Measurements from ENCODE around the gene MS4A6E.

The MS4A6E gene

DNA sequence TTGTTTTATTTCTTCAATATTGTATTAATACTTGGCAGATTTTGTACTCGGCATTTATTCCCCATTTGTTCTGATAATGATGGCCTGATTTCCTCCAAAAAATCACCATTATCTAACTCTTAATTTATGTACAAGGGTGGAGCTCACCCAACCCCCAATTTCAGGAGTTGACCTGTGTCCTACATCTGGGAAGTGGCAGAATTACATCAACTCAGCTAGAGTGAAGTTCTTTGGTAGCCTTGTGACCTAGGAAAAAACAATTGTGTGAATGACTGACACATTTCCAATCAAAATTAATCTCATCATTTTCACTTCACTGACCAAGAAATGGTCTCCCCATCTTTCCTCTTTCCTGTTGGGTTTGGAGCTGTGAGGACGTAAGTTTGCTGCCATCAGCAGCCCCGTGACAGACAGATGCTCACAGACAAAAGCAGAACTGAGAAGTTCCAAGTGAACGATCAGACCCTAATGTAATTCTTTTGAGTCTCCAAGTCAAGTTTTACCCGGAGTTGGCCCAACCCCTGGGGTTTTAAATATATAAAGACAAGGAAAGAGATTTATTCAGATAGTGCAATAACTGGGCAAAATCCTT is 16.6 kb upstream of the MS4A6E start:
- H3K4me1 ChIP-seq: no peaks in the 10 kb centered on the region
- H3K27me3 ChIP-seq: no peaks in the 10 kb centered on the region
- intact Hi-C loops (cut with DNase I; ENCODE audit: low total_unique reads): no loop called here
- peak; percentile 65 to 73 for DNase-seq
- no peak overlapping the region for H3K4me3 ChIP-seq
- H3K36me3 ChIP-seq: no peaks in the 10 kb centered on the region
- H3K27ac ChIP-seq: no peak overlapping the region
- H3K9me3 ChIP-seq: no peaks in the 10 kb centered on the region
- TF ChIP-seq, protein P1, sequence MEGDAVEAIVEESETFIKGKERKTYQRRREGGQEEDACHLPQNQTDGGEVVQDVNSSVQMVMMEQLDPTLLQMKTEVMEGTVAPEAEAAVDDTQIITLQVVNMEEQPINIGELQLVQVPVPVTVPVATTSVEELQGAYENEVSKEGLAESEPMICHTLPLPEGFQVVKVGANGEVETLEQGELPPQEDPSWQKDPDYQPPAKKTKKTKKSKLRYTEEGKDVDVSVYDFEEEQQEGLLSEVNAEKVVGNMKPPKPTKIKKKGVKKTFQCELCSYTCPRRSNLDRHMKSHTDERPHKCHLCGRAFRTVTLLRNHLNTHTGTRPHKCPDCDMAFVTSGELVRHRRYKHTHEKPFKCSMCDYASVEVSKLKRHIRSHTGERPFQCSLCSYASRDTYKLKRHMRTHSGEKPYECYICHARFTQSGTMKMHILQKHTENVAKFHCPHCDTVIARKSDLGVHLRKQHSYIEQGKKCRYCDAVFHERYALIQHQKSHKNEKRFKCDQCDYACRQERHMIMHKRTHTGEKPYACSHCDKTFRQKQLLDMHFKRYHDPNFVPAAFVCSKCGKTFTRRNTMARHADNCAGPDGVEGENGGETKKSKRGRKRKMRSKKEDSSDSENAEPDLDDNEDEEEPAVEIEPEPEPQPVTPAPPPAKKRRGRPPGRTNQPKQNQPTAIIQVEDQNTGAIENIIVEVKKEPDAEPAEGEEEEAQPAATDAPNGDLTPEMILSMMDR (IDR thresholded peaks at IDR 0.05): no peak

DNA sequence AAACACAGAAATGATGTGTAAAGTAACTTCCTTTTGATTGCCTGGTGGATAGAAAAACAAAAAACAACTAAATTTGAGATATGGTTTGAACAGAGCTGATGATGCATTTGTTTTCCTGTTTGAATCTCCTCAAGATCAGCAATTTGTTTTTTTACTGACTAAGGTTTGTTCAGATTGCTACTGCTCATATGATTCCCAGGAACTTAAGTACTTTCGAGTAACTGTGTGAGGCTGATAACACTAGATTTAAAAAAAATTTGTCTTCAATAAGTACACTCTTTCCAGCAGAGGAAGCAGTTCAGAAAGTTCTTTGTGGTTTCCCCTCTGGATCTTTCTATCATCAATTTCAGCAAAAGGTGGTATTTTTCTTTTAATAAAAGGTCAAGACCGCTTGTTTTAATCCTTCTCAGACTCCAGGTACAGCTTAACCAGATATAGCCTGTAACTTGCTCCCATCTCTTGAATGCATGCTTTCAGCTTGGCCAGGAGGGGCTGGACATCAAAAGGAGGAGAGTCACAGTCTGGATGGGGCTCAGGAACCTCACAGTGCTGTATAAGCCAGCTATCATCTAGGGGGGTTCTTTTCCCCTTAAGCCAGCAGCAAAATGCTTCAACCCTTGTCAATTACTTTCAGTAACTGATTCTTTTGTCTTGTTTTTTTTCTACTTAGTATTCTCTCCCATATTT is 12.3 kb upstream of the MS4A6E start:
- no peak overlapping the region for H3K27ac ChIP-seq
- H3K27me3 ChIP-seq: no peaks in the 10 kb centered on the region
- TF ChIP-seq, protein P1 (IDR thresholded peaks at IDR 0.05): no peak
- intact Hi-C loops (cut with DNase I; ENCODE audit: low total_unique reads): no loop called here
- no peaks in the 10 kb centered on the region for H3K9me3 ChIP-seq
- no peak overlapping the region for H3K4me3 ChIP-seq
- no peak for DNase-seq
- no peaks in the 10 kb centered on the region for H3K36me3 ChIP-seq
- H3K4me1 ChIP-seq: no peaks in the 10 kb centered on the region

DNA sequence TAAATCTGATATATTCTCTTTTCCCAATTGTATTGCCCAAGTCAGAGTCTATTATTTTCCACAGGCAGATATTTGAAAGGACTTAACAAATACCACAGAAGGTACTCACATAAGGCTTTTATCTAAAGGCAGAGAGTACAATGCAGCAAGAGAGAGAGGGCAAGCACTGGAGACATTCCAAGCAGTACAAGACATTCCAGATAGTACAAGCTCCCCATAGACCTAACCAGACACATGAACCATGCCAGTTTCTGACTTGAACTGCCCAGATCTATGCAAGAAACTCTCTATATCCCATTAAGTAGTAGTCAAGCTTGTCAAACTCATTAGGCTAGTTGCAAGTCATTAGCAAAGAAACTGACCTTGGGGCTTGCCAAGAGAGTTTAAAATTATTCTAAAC is 11.2 kb upstream of the MS4A6E start:
- Histone ChIP-seq H3K27ac (no peak overlapping the region), H3K27me3 (no peaks in the 10 kb centered on the region), H3K4me1 (no peaks in the 10 kb centered on the region), H3K36me3 (no peaks in the 10 kb centered on the region), H3K9me3 (peaks cover 0 to 8% (median 0%) of the 10 kb centered on the region in 3 donors), H3K4me3 (no peak overlapping the region)
- TF ChIP-seq, protein P1 (IDR thresholded peaks at IDR 0.05): no peak
- intact Hi-C loops (cut with DNase I; ENCODE audit: low total_unique reads): no loop called here
- no peak for DNase-seq

DNA sequence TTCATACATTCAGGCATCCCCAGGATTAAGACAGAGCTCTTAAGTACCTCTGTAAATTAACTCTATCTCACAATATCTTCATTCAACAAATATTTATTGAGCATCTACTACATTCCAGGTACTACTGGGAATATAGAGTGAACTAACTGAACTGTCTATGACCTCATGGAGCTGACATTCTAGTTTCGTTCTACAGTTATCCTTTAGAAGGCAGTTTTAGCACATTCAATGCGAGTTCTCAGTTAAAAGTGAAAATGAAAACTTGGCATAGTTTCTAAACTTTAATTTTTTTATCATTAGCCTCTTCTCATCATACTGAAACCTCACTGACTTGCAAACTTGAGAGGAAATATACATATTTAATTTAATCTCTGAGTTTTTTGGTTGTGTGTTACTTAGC is 10.7 kb upstream of the MS4A6E start:
- TF ChIP-seq, protein P1 (IDR thresholded peaks at IDR 0.05): no peak
- Histone ChIP-seq H3K4me3 (no peak overlapping the region), H3K27me3 (no peaks in the 10 kb centered on the region), H3K4me1 (no peaks in the 10 kb centered on the region), H3K9me3 (peaks cover 0 to 8% (median 0%) of the 10 kb centered on the region in 3 donors), H3K36me3 (no peaks in the 10 kb centered on the region), H3K27ac (no peak overlapping the region)
- intact Hi-C loops (cut with DNase I; ENCODE audit: low total_unique reads): no loop called here
- DNase-seq: no peak

DNA sequence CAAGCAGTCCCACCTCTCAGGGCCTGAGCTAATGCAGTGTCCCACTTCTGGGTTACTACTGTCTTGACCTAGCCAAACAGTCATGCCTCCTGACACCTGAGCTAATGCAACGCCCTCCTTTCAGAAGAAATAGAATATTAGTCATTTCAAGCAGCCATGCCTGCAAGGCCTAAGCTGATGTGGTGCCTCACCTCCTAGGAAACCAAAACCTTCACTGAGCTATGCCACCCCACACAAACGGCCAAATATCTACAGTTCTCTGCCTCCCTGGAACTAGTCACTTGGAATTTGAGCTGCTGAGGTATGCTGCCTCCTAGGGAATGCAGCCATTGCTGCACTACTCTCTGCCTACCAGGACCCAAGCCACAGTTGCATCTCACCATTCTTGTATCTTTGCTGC is 8.3 kb upstream of the MS4A6E start:
- H3K4me3 ChIP-seq: no peak overlapping the region
- H3K27me3 ChIP-seq: no peaks in the 10 kb centered on the region
- no peak overlapping the region for H3K27ac ChIP-seq
- intact Hi-C loops (cut with DNase I; ENCODE audit: low total_unique reads): no loop called here
- TF ChIP-seq, protein P1 (IDR thresholded peaks at IDR 0.05): no peak
- DNase-seq: no peak
- peaks cover 0 to 8% (median 0%) of the 10 kb centered on the region in 3 donors for H3K9me3 ChIP-seq
- no peaks in the 10 kb centered on the region for H3K36me3 ChIP-seq
- no peaks in the 10 kb centered on the region for H3K4me1 ChIP-seq

All from tibial artery (tissue), 4 donors.